ENCODE data around the gene CTSF.

DNA sequence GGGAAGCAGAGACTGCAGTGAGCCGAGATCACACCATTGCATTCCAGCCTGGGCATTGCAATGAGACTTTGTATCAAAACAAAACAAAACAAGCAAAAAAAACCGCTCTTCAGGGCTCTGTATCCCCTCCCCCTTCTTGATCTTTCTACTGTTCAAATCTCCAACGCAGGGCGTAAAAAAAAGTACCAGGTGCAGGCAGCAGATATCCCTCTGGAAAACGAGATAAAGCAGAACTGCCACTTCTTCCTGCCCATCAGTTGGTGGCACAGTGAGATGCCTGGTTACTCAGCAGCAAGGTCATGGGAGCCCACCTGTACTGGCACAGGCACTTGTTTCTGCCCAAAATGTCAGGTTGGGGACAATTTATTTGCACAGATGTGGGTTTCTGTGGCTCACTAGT lies 35.7 kb upstream of the CTSF start:
- no peak for TF ChIP-seq CREB1 (IDR thresholded peaks at IDR 0.05; ENCODE audit: low read depth)
- TF ChIP-seq, protein P1, sequence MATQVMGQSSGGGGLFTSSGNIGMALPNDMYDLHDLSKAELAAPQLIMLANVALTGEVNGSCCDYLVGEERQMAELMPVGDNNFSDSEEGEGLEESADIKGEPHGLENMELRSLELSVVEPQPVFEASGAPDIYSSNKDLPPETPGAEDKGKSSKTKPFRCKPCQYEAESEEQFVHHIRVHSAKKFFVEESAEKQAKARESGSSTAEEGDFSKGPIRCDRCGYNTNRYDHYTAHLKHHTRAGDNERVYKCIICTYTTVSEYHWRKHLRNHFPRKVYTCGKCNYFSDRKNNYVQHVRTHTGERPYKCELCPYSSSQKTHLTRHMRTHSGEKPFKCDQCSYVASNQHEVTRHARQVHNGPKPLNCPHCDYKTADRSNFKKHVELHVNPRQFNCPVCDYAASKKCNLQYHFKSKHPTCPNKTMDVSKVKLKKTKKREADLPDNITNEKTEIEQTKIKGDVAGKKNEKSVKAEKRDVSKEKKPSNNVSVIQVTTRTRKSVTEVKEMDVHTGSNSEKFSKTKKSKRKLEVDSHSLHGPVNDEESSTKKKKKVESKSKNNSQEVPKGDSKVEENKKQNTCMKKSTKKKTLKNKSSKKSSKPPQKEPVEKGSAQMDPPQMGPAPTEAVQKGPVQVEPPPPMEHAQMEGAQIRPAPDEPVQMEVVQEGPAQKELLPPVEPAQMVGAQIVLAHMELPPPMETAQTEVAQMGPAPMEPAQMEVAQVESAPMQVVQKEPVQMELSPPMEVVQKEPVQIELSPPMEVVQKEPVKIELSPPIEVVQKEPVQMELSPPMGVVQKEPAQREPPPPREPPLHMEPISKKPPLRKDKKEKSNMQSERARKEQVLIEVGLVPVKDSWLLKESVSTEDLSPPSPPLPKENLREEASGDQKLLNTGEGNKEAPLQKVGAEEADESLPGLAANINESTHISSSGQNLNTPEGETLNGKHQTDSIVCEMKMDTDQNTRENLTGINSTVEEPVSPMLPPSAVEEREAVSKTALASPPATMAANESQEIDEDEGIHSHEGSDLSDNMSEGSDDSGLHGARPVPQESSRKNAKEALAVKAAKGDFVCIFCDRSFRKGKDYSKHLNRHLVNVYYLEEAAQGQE (IDR thresholded peaks at IDR 0.05; ENCODE audit: low read depth): no peak
- no peak for TF ChIP-seq YY1 (IDR thresholded peaks at IDR 0.05; ENCODE audit: low read depth)
- TF ChIP-seq TEAD4 (IDR thresholded peaks at IDR 0.05): no peak
- TF ChIP-seq NFIC (IDR thresholded peaks at IDR 0.05): no peak
- TF ChIP-seq CEBPB (IDR thresholded peaks at IDR 0.05): no peak
- no peak for TF ChIP-seq TAF1 (IDR thresholded peaks at IDR 0.05; ENCODE audit: low read depth)
- TF ChIP-seq FOXM1 (IDR thresholded peaks at IDR 0.05; ENCODE audit: borderline replicate concordance, low read depth): no peak
- TF ChIP-seq ZBTB7A (IDR thresholded peaks at IDR 0.05; ENCODE audit: low read depth): no peak
- TF ChIP-seq, protein P2, sequence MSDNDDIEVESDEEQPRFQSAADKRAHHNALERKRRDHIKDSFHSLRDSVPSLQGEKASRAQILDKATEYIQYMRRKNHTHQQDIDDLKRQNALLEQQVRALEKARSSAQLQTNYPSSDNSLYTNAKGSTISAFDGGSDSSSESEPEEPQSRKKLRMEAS (IDR thresholded peaks at IDR 0.05): no peak
- TF ChIP-seq TCF12 (IDR thresholded peaks at IDR 0.05; ENCODE audit: low read depth): no peak
- TF ChIP-seq EP300 (IDR thresholded peaks at IDR 0.05; ENCODE audit: borderline replicate concordance): no peak
- TF ChIP-seq RAD21 (IDR thresholded peaks at IDR 0.05; ENCODE audit: low read depth): no peak
